GM21529 (cell line): Measurements from ENCODE around the gene GALNT10.
A peak's percentile ranks its signal among the peaks of the same experiment; 100 is the strongest.

ENCODE experiments used
- ATAC-seq: cut with Tn5 transposase; IDR thresholded peaks from one replicate; pipeline ENCODE4 v1.9.1; 2021; ENCODE audit not compliant: unreplicated experiment

Gene GALNT10

GRCh38 chr5:154466671-154467070 is 276.1 kb downstream of the GALNT10 start:
- no peak for ATAC-seq

GRCh38 chr5:154467655-154468354 is 277.3 kb downstream of the GALNT10 start:
- ATAC-seq, result peak; percentile 94

DNA sequence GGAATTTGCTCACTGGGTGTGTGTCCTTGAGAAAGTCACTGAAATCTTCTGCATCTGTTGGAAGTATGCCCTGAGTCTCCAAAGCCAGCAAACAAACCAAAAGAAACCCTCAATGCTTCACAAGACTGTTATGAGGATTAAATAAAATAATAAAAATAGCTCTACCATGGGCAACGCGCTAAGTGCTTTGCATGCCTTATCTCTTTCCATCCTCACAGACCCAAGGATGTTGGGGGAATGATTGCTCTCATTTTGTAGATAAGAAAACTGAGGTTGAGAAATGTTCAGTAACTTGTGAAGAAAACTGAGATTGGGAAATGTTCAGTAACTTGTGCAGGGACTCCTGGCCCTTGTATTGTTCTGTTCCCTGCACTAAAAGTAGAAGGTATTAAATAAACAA is 279.6 kb downstream of the GALNT10 start:
- ATAC-seq, result no peak
